ENCODE results near the gene OVAAL.

The OVAAL gene

GRCh38 chr1:180565121-180565871 lies 6.5 kb downstream of the OVAAL start:
- Histone ChIP-seq H4K20me1 (ENCODE audit: low read depth, low read length) (no peaks in the 10 kb centered on the region), H3K4me3 (ENCODE audit: insufficient read depth, low read length, poor library complexity, severe bottlenecking) (no peak overlapping the region), H3K36me3 (ENCODE audit: low read length) (no peaks in the 10 kb centered on the region), H3K79me2 (ENCODE audit: insufficient read depth, low read length) (no peaks in the 10 kb centered on the region), H3K4me2 (ENCODE audit: low read depth, low read length, poor library complexity, severe bottlenecking) (no peak overlapping the region), H3F3A (ENCODE audit: insufficient read depth) (no peaks in the 10 kb centered on the region), H3K9ac (ENCODE audit: low read length) (no peak overlapping the region), H3K9me2 (replicated peaks; ENCODE audit: insufficient read depth, low read length) (no peaks in the 10 kb centered on the region), H2AFZ (ENCODE audit: low read depth, low read length, severe bottlenecking) (no peak overlapping the region), H3K27me3 (ENCODE audit: low read length) (0 out of 2 replicates have a peak, but pooled peaks cover 2% of the 10 kb centered on the region), H3K9me3 (ENCODE audit: insufficient read depth, low read length) (no peaks in the 10 kb centered on the region), H3K27ac (ENCODE audit: low read depth, low read length) (no peak overlapping the region)
- TF ChIP-seq CTCF (IDR thresholded peaks at IDR 0.05; ENCODE audit: insufficient read depth, low read length, poor library complexity, severe bottlenecking) (no peak), EZH2phosphoT487 (conservative IDR thresholded peaks at IDR 0.05; ENCODE audit: low read length) (no peak)

- no peaks in the 10 kb centered on the region for H3K79me2 ChIP-seq (ENCODE audit: insufficient read depth, low read length)
- H3K27ac ChIP-seq (ENCODE audit: low read depth, low read length): no peak overlapping the region
- 0 out of 2 replicates have a peak, but pooled peaks cover 2% of the 10 kb centered on the region for H3K27me3 ChIP-seq (ENCODE audit: low read length)
- H2AFZ ChIP-seq (ENCODE audit: low read depth, low read length, severe bottlenecking): no peak overlapping the region
- H3K9me3 ChIP-seq (ENCODE audit: insufficient read depth, low read length): no peaks in the 10 kb centered on the region
- H3F3A ChIP-seq (ENCODE audit: insufficient read depth): no peaks in the 10 kb centered on the region
- no peak overlapping the region for H3K4me3 ChIP-seq (ENCODE audit: insufficient read depth, low read length, poor library complexity, severe bottlenecking)
- no peaks in the 10 kb centered on the region for H3K9me2 ChIP-seq (replicated peaks; ENCODE audit: insufficient read depth, low read length)
- no peak overlapping the region for H3K4me2 ChIP-seq (ENCODE audit: low read depth, low read length, poor library complexity, severe bottlenecking)
- H4K20me1 ChIP-seq (ENCODE audit: low read depth, low read length): no peaks in the 10 kb centered on the region
- no peak overlapping the region for H3K9ac ChIP-seq (ENCODE audit: low read length)
- TF ChIP-seq EZH2phosphoT487 (conservative IDR thresholded peaks at IDR 0.05; ENCODE audit: low read length) (no peak), CTCF (IDR thresholded peaks at IDR 0.05; ENCODE audit: insufficient read depth, low read length, poor library complexity, severe bottlenecking) (no peak)
- no peaks in the 10 kb centered on the region for H3K36me3 ChIP-seq (ENCODE audit: low read length)
These were observed 7.3 kb downstream of the OVAAL start for GRCh38 chr1:180566026-180566425.

GRCh38 chr1:180566495-180566894 lies 7.7 kb downstream of the OVAAL start:
- no peak for TF ChIP-seq EZH2phosphoT487 (conservative IDR thresholded peaks at IDR 0.05; ENCODE audit: low read length)
- no peak for TF ChIP-seq CTCF (IDR thresholded peaks at IDR 0.05; ENCODE audit: insufficient read depth, low read length, poor library complexity, severe bottlenecking)
- H3K27ac ChIP-seq (ENCODE audit: low read depth, low read length): no peak overlapping the region
- H3K79me2 ChIP-seq (ENCODE audit: insufficient read depth, low read length): no peaks in the 10 kb centered on the region

More at GRCh38 chr1:180566495-180566894, 7.7 kb downstream of the OVAAL start:
- H3K9me2 ChIP-seq (replicated peaks; ENCODE audit: insufficient read depth, low read length): no peaks in the 10 kb centered on the region
- H3K9ac ChIP-seq (ENCODE audit: low read length): no peak overlapping the region
- no peaks in the 10 kb centered on the region for H3K9me3 ChIP-seq (ENCODE audit: insufficient read depth, low read length)
- H3K27me3 ChIP-seq (ENCODE audit: low read length): 0 out of 2 replicates have a peak, but pooled peaks cover 2% of the 10 kb centered on the region
- no peaks in the 10 kb centered on the region for H4K20me1 ChIP-seq (ENCODE audit: low read depth, low read length)
- no peak overlapping the region for H3K4me2 ChIP-seq (ENCODE audit: low read depth, low read length, poor library complexity, severe bottlenecking)
- no peaks in the 10 kb centered on the region for H3K36me3 ChIP-seq (ENCODE audit: low read length)
- H3K4me3 ChIP-seq (ENCODE audit: insufficient read depth, low read length, poor library complexity, severe bottlenecking): no peak overlapping the region
- H3F3A ChIP-seq (ENCODE audit: insufficient read depth): no peaks in the 10 kb centered on the region
- H2AFZ ChIP-seq (ENCODE audit: low read depth, low read length, severe bottlenecking): no peak overlapping the region

Data from SU-DHL-6 (cell line).